Lower leg skin (tissue), 4 donors: ENCODE results near the gene GRM7. TPM values are rescaled to one million over a fixed set of nuclear protein-coding genes. Genes with fewer than 3 reads are reported as not detected.

Experiments used
- DNase-seq, 2 donors: peaks; one replicate each; pipeline ENCODE4 v3.0.0-alpha.2; 2019; ENCODE audit warnings: low spot score in 2 of 2
- H3K4me3 ChIP-seq: fragments of 200-600 bp; sonication (generic); 2 replicates; pipeline ENCODE4 v1.5.1; 2017; ENCODE audit warnings: mild to moderate bottlenecking, low read depth; ENCODE audit not compliant: poor library complexity, severe bottlenecking
- CTCF ChIP-seq, 3 donors: fragments of 450-650 bp; IDR thresholded peaks; one replicate each; pipeline ENCODE4 v1.5.1; 2016; ENCODE audit warnings: antibody characterized with exemption in 3 of 3, mild to moderate bottlenecking in 3 of 3, moderate library complexity in 2 of 3
- POLR2A ChIP-seq, 2 donors: fragments of 450-650 bp; IDR thresholded peaks; one replicate each; pipeline ENCODE4 v1.6.1; 2016 to 2017; ENCODE audit warnings: antibody characterized with exemption in 2 of 2, mild to moderate bottlenecking in 1 of 2, moderate library complexity in 1 of 2
- WGBS, 2 donors: methylation state at CpG; one replicate each; pipeline ENCODE4 v1.1.5; 2018; 5-methylcytosine and 5-hydroxymethylcytosine counted together
- intact Hi-C: fragments of 100-400 bp; cut with DNase I; formaldehyde crosslinking; loops from one replicate; pipeline ENCODE4 v1.15.0; 2023; ENCODE audit warnings: low total_unique reads
- total RNA-seq, 4 donors: library from RNA; depleted of rRNA; stranded (reverse); fragments of >200 nt; gene quantifications; one replicate each; pipeline ENCODE4 v1.1.0, GENCODE V29; 2016

Gene GRM7
- total RNA-seq, 4 donors from 2014 or later, result 0.32 TPM; not detected in 3

- 86 to 88% methylated on average over 5 of the region's 5 CpGs for WGBS, 2 donors
- no peak overlapping the region for H3K4me3 ChIP-seq
- intact Hi-C loops, result no loop called here
- no peak for DNase-seq
- TF ChIP-seq CTCF (IDR thresholded peaks at IDR 0.05), result no peak
These were observed 713.5 kb downstream of the GRM7 start for GRCh38 chr3:7574435-7574834.

GRCh38 chr3:7576071-7576470 is 715.2 kb downstream of the GRM7 start:
- TF ChIP-seq POLR2A (IDR thresholded peaks at IDR 0.05) (no peak), CTCF (IDR thresholded peaks at IDR 0.05) (no peak)
- H3K4me3 ChIP-seq, result no peak overlapping the region
- intact Hi-C loops, result no loop called here
- WGBS, 2 donors, result 37 to 56% methylated on average over 1 of the region's 1 CpG
- DNase-seq, result no peak

GRCh38 chr3:7576506-7576905 is 715.6 kb downstream of the GRM7 start:
- intact Hi-C loops, result no loop called here
- H3K4me3 ChIP-seq, result no peak overlapping the region
- WGBS, 2 donors, result 74 to 78% methylated on average over 3 of the region's 3 CpGs
- TF ChIP-seq CTCF (IDR thresholded peaks at IDR 0.05) (no peak), POLR2A (IDR thresholded peaks at IDR 0.05) (no peak)
- no peak for DNase-seq

GRCh38 chr3:7577513-7577912 is 716.6 kb downstream of the GRM7 start:
- no peak for DNase-seq
- intact Hi-C loops, result no loop called here
- TF ChIP-seq CTCF (IDR thresholded peaks at IDR 0.05) (no peak), POLR2A (IDR thresholded peaks at IDR 0.05) (no peak)
- WGBS, 2 donors, result 86 to 91% methylated on average over 1 of the region's 1 CpG
- no peak overlapping the region for H3K4me3 ChIP-seq

GRCh38 chr3:7581831-7582230 is 720.9 kb downstream of the GRM7 start:
- no peak overlapping the region for H3K4me3 ChIP-seq
- no peak for TF ChIP-seq POLR2A (IDR thresholded peaks at IDR 0.05)
- intact Hi-C loops, result no loop called here
- no peak for DNase-seq
- WGBS, 2 donors, result 85 to 90% methylated on average over 1 of the region's 1 CpG

- H3K4me3 ChIP-seq, result no peak overlapping the region
- 16% methylated on average over 3 of the region's 3 CpGs for WGBS, 2 donors
- no peak for DNase-seq
- intact Hi-C loops, result no loop called here
- no peak for TF ChIP-seq CTCF (IDR thresholded peaks at IDR 0.05)
- TF ChIP-seq POLR2A (IDR thresholded peaks at IDR 0.05), result no peak
These were observed 724.1 kb downstream of the GRM7 start for GRCh38 chr3:7585052-7585451.
